ENCODE data around the gene PTPRN2.

PTPRN2 gene

GRCh38 chr7:157827045-157827862 is 760.4 kb downstream of the PTPRN2 start:
- DNase-seq (ENCODE audit: low read depth), result peak; percentile 15

DNA sequence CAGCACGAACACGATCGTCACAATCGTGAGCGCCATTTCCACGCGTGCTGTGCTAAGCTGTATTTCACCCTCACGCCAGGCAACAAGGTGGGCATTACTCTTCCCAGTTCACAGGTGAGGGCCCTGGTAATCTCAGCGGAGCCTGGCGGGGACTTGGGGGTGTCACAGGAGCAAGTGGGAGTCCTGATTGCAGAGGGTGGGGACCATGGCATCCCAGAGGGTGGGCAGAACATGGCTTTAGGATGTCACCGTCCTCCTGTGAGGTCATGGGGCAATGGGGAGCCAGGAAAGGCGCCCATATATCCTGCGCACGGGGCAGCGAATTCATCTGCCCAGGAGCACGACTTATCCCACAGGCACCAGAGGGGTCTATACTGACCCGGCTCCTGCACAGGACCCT is 761.1 kb downstream of the PTPRN2 start:
- DNase-seq (ENCODE audit: low read depth), result no peak

- no peak for DNase-seq (ENCODE audit: low read depth)
Measured at GRCh38 chr7:157825325-157825724, 762.3 kb downstream of the PTPRN2 start.

GRCh38 chr7:157824819-157825121 is 762.9 kb downstream of the PTPRN2 start:
- DNase-seq (ENCODE audit: low read depth), result no peak

- no peak for DNase-seq (ENCODE audit: low read depth)
Measured at GRCh38 chr7:157824011-157824818, 763.4 kb downstream of the PTPRN2 start.

- no peak for DNase-seq (ENCODE audit: low read depth)
Measured at GRCh38 chr7:157822688-157823031, 765.0 kb downstream of the PTPRN2 start.

- DNase-seq (ENCODE audit: low read depth), result no peak
Measured at GRCh38 chr7:157821959-157822687, 765.5 kb downstream of the PTPRN2 start.

DNA sequence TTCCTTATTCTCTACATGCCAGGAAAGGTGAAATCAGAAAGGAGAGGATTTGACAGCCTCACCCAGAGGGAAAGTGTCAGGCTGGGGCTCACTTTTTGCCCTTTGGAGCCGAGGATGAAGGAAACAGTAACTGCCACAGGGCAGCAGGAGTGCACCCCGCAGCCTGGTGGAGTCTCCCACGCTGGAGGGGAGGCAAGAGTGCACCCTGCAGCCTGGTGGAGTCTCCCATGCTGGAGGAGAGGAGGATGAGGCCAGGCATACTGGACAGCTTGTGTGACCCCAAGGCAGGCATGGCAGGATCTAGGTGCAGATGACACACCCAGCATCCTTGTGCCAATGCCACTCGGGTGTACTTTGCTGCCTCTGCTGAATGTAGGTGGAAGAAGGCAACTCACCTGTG is 766.8 kb downstream of the PTPRN2 start:
- DNase-seq (ENCODE audit: low read depth), result no peak

GRCh38 chr7:157819455-157819807 is 768.2 kb downstream of the PTPRN2 start:
- DNase-seq (ENCODE audit: low read depth), result no peak

- DNase-seq (ENCODE audit: low read depth), result no peak
Measured at GRCh38 chr7:157818701-157819454, 768.7 kb downstream of the PTPRN2 start.

- no peak for DNase-seq (ENCODE audit: low read depth)
Measured at GRCh38 chr7:157817944-157818700, 769.5 kb downstream of the PTPRN2 start.

GRCh38 chr7:157817433-157817832 is 770.2 kb downstream of the PTPRN2 start:
- no peak for DNase-seq (ENCODE audit: low read depth)

DNA sequence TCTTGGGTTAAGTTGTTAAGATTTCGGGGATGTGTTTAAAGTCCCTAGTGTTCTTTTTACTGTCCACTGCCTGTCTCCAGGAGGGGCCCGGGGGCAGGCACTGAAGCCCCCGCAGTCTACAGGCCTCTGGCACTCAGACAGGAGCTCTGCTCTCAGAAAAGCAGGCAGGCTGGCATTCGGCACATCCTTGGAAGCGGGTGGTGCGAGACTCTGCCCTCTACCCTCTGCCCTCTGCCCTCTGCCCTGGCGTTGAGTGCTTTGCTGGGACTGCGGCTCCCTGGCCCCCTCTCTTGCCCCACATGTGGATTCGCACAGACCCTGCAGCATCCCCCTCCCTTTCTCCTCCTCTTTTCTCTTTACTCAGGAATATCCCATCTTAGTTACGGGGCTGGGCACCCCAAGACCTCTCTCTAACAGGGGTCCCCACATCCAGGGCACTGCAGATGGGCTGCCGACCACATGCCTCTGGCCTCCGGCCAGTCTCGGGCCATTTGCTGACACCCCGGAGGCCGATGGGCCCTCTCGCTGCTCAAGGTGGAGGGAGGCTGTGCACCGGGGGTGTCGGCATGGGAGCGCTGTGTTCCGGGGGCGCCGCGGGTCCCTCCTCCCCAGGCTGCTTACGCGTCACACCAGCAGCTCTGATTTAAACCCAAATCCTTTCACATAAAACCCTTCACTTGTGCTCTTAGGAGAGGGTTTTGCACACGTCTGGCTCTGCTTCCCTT is 770.9 kb downstream of the PTPRN2 start:
- no peak for DNase-seq (ENCODE audit: low read depth)

DNA sequence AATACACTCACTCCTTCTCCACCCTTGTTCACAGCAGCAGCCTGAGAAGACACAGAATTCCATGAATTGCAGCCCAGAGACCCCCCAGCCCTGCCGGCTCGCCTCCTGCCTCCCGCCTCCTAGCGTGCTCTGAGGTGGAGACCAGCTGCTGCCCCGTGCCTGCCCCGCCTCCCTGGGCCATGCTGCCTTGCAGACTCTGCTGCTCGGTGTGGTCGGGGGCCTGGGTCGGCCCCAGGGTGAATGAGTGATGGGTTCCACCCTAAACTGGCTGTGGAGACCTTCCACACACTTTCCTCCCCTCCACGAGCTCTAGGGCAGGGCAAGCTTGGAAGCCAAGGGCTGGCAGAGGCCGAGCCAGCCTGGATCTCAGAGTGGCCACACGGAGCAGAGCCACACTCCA is 771.5 kb downstream of the PTPRN2 start:
- no peak for DNase-seq (ENCODE audit: low read depth)

GRCh38 chr7:157815706-157816022 is 772.0 kb downstream of the PTPRN2 start:
- no peak for DNase-seq (ENCODE audit: low read depth)

- no peak for DNase-seq (ENCODE audit: low read depth)
Measured at GRCh38 chr7:157814931-157815705, 772.5 kb downstream of the PTPRN2 start.

- DNase-seq (ENCODE audit: low read depth), result no peak
Measured at GRCh38 chr7:157813741-157814661, 773.6 kb downstream of the PTPRN2 start.

- DNase-seq (ENCODE audit: low read depth), result no peak
Measured at GRCh38 chr7:157813053-157813452, 774.6 kb downstream of the PTPRN2 start.

DNA sequence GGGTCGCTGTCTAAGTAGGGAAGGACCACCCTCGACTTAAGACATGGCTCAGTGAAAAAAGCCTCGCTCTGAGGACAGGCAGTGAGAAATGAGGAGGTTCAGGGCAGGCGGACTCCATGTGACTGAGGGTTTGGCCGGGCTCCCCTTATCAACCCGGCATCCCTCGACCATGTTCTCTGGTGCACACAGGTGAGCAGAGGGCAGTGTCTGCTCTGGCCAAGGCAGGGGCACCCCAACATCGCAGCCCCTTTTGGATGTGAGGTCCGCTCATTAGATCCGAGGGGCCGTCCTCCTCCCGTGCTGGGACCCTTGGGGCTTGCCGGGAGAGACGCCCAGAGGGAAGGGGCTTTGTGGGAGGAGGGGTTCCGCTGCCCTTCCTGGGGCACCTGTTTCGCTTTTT is 775.7 kb downstream of the PTPRN2 start:
- no peak for DNase-seq (ENCODE audit: low read depth)
